Rectal smooth muscle tissue (tissue), 1 donor: Measurements from ENCODE around the gene PLXNA1.

Experiments used
- H3K27ac ChIP-seq: one replicate; pipeline ENCODE4 v1.7.0; 2013; ENCODE audit warnings: low read depth, low read length, inconsistent platforms
- H3K27me3 ChIP-seq: one replicate; pipeline ENCODE4 v1.7.0; 2013; ENCODE audit warnings: low read length; ENCODE audit not compliant: control insufficient read depth, insufficient read depth
- H3K36me3 ChIP-seq: one replicate; pipeline ENCODE4 v1.7.0; 2013; ENCODE audit warnings: low read length; ENCODE audit not compliant: control insufficient read depth, insufficient read depth
- H3K4me1 ChIP-seq: one replicate; pipeline ENCODE4 v1.7.0; 2013; ENCODE audit warnings: low read length; ENCODE audit not compliant: control insufficient read depth, insufficient read depth
- H3K4me3 ChIP-seq: one replicate; pipeline ENCODE4 v1.7.0; 2013; ENCODE audit warnings: low read length
- H3K9ac ChIP-seq: one replicate; pipeline ENCODE4 v1.7.0; 2013; ENCODE audit warnings: low read length

PLXNA1 gene

GRCh38 chr3:126974756-126975155 lies 8.2 kb upstream of the PLXNA1 start:
- H3K9ac ChIP-seq: no peak overlapping the region
- H3K36me3 ChIP-seq: no peaks in the 10 kb centered on the region
- no peaks in the 10 kb centered on the region for H3K27me3 ChIP-seq
- H3K27ac ChIP-seq: no peak overlapping the region
- H3K4me1 ChIP-seq: no peaks in the 10 kb centered on the region
- H3K4me3 ChIP-seq: no peak overlapping the region

- H3K4me1 ChIP-seq: no peaks in the 10 kb centered on the region
- H3K4me3 ChIP-seq: no peak overlapping the region
- H3K27ac ChIP-seq: no peak overlapping the region
- no peaks in the 10 kb centered on the region for H3K27me3 ChIP-seq
- H3K36me3 ChIP-seq: no peaks in the 10 kb centered on the region
- no peak overlapping the region for H3K9ac ChIP-seq
These were observed 6.0 kb upstream of the PLXNA1 start for GRCh38 chr3:126976906-126977305.

- H3K4me3 ChIP-seq: no peak overlapping the region
- no peaks in the 10 kb centered on the region for H3K36me3 ChIP-seq
- H3K4me1 ChIP-seq: no peaks in the 10 kb centered on the region
- no peaks in the 10 kb centered on the region for H3K27me3 ChIP-seq
- H3K9ac ChIP-seq: no peak overlapping the region
- no peak overlapping the region for H3K27ac ChIP-seq
These were observed 5.1 kb upstream of the PLXNA1 start for GRCh38 chr3:126977821-126978220.

GRCh38 chr3:126978291-126978690 lies 4.6 kb upstream of the PLXNA1 start:
- no peaks in the 10 kb centered on the region for H3K36me3 ChIP-seq
- H3K27ac ChIP-seq: no peak overlapping the region
- H3K9ac ChIP-seq: no peak overlapping the region
- H3K4me1 ChIP-seq: no peaks in the 10 kb centered on the region
- H3K4me3 ChIP-seq: no peak overlapping the region
- no peaks in the 10 kb centered on the region for H3K27me3 ChIP-seq

GRCh38 chr3:126979046-126979628 lies 3.8 kb upstream of the PLXNA1 start:
- no peaks in the 10 kb centered on the region for H3K4me1 ChIP-seq
- H3K9ac ChIP-seq: no peak overlapping the region
- H3K27ac ChIP-seq: no peak overlapping the region
- H3K36me3 ChIP-seq: no peaks in the 10 kb centered on the region
- no peak overlapping the region for H3K4me3 ChIP-seq
- no peaks in the 10 kb centered on the region for H3K27me3 ChIP-seq

GRCh38 chr3:126980266-126980811 lies 2.6 kb upstream of the PLXNA1 start:
- H3K27me3 ChIP-seq: no peaks in the 10 kb centered on the region
- H3K9ac ChIP-seq: no peak overlapping the region
- H3K4me1 ChIP-seq: no peaks in the 10 kb centered on the region
- H3K4me3 ChIP-seq: no peak overlapping the region
- H3K36me3 ChIP-seq: no peaks in the 10 kb centered on the region
- H3K27ac ChIP-seq: no peak overlapping the region

- H3K9ac ChIP-seq: no peak overlapping the region
- H3K4me1 ChIP-seq: no peaks in the 10 kb centered on the region
- no peaks in the 10 kb centered on the region for H3K27me3 ChIP-seq
- H3K4me3 ChIP-seq: peak overlapping the region; percentile 52
- H3K36me3 ChIP-seq: no peaks in the 10 kb centered on the region
- no peak overlapping the region for H3K27ac ChIP-seq
These were observed 817 bp upstream of the PLXNA1 start for GRCh38 chr3:126982126-126982470.

- peak overlapping the region; percentile 73 for H3K4me3 ChIP-seq
- no peaks in the 10 kb centered on the region for H3K4me1 ChIP-seq
- H3K36me3 ChIP-seq: no peaks in the 10 kb centered on the region
- H3K27ac ChIP-seq: no peak overlapping the region
- no peak overlapping the region for H3K9ac ChIP-seq
- H3K27me3 ChIP-seq: no peaks in the 10 kb centered on the region
These were observed 349 bp downstream of the PLXNA1 start for GRCh38 chr3:126983276-126983652.

GRCh38 chr3:126983653-126984390 lies 907 bp downstream of the PLXNA1 start:
- H3K27me3 ChIP-seq: no peaks in the 10 kb centered on the region
- no peaks in the 10 kb centered on the region for H3K36me3 ChIP-seq
- H3K27ac ChIP-seq: no peak overlapping the region
- peak overlapping the region; percentile 11 for H3K9ac ChIP-seq
- no peaks in the 10 kb centered on the region for H3K4me1 ChIP-seq
- peak overlapping the region; percentile 73 for H3K4me3 ChIP-seq

GRCh38 chr3:126984391-126985131 lies 1.6 kb downstream of the PLXNA1 start:
- Histone ChIP-seq H3K36me3 (no peaks in the 10 kb centered on the region), H3K27me3 (no peaks in the 10 kb centered on the region), H3K9ac (no peak overlapping the region), H3K27ac (no peak overlapping the region), H3K4me3 (peak overlapping the region; percentile 73), H3K4me1 (no peaks in the 10 kb centered on the region)

GRCh38 chr3:126985132-126985985 lies 2.4 kb downstream of the PLXNA1 start:
- Histone ChIP-seq H3K4me3 (no peak overlapping the region), H3K27ac (no peak overlapping the region), H3K36me3 (no peaks in the 10 kb centered on the region), H3K4me1 (no peaks in the 10 kb centered on the region), H3K9ac (no peak overlapping the region), H3K27me3 (no peaks in the 10 kb centered on the region)

GRCh38 chr3:126986001-126986400 lies 3.1 kb downstream of the PLXNA1 start:
- H3K9ac ChIP-seq: no peak overlapping the region
- no peak overlapping the region for H3K4me3 ChIP-seq
- no peaks in the 10 kb centered on the region for H3K27me3 ChIP-seq
- H3K4me1 ChIP-seq: no peaks in the 10 kb centered on the region
- no peak overlapping the region for H3K27ac ChIP-seq
- no peaks in the 10 kb centered on the region for H3K36me3 ChIP-seq
